GM10248 (cell line): ENCODE results near the gene SNX6.

ENCODE experiments used
- CTCF ChIA-PET: fragments of 300-600 bp; sonication (Branson Sonifier 250); formaldehyde crosslinking; extraction: SDS; loops from one replicate; lab custom pipeline; 2021; ENCODE audit warnings: antibody characterized with exemption; lab: Yijun Ruan, JAX
- POLR2A ChIA-PET: fragments of 350-650 bp; sonication (Branson Sonifier 250); formaldehyde crosslinking; extraction: SDS; loops from one replicate; lab custom pipeline; 2020; ENCODE audit warnings: antibody characterized with exemption; lab: Yijun Ruan, JAX
- DNase-seq: peaks from one replicate; pipeline ENCODE4 v3.0.0; 2012; ENCODE audit errors: extremely low spot score
- TF ChIP-seq, protein P1 (sequence below): IDR thresholded peaks from 2 replicates; pipeline ENCODE4 v1.5.1; 2012; ENCODE audit warnings: mild to moderate bottlenecking, low read depth; ENCODE audit errors: extremely low read depth, missing control alignments, control extremely low read depth

SNX6 gene

DNA sequence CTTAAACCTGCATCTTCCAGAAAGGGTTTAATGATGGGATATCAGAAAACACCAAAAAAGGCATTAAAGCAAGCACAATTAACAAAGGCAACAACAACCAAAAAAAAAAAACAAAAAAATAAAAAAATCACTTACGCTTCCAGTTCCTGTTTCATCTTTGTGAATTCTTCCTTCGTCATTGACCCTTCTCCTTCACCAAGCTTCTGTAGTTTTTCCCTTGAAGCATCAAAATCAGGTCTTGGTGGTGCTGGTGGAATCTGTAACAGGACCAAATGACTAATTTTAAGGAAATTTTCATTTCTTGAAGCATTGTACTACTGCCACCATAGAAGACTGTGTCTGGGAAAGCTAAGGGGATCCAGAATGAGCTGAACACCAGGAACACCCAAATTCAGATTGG lies 24.5 kb downstream of the SNX6 start:
- DNase-seq = no peak
- CTCF ChIA-PET = interaction anchor here (1.0 kb wide), 2 partner anchors 9 to 41 kb away, joined by 3 read pairs; no protein-coding TSS in a partner anchor
- POLR2A ChIA-PET = no interaction called here
- TF ChIP-seq, protein P1, sequence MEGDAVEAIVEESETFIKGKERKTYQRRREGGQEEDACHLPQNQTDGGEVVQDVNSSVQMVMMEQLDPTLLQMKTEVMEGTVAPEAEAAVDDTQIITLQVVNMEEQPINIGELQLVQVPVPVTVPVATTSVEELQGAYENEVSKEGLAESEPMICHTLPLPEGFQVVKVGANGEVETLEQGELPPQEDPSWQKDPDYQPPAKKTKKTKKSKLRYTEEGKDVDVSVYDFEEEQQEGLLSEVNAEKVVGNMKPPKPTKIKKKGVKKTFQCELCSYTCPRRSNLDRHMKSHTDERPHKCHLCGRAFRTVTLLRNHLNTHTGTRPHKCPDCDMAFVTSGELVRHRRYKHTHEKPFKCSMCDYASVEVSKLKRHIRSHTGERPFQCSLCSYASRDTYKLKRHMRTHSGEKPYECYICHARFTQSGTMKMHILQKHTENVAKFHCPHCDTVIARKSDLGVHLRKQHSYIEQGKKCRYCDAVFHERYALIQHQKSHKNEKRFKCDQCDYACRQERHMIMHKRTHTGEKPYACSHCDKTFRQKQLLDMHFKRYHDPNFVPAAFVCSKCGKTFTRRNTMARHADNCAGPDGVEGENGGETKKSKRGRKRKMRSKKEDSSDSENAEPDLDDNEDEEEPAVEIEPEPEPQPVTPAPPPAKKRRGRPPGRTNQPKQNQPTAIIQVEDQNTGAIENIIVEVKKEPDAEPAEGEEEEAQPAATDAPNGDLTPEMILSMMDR = no peak

DNA sequence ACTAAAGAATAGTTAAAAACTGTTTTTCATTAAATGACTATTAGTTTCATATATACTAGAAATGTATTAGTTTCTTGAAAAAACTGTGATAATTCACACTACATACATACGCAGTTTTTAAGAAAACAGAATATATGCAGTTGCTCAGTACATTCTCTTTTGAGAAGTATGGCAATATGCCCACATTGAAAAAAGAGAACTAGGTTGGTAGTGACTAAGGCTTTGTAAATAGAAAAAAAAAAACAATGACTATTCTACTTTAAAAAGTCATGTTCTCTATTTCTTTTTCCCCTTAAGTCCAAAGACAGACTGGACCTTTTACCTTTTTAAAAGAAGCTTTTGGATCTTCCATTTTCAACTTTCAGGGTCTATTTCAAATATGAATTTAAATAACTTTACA lies 25.0 kb downstream of the SNX6 start:
- DNase-seq = no peak
- TF ChIP-seq, protein P1 = no peak
- ChIA-PET POLR2A (no interaction called here), CTCF (interaction anchor here (1.0 kb wide), 2 partner anchors 8 to 42 kb away, joined by 3 read pairs; no protein-coding TSS in a partner anchor)

DNA sequence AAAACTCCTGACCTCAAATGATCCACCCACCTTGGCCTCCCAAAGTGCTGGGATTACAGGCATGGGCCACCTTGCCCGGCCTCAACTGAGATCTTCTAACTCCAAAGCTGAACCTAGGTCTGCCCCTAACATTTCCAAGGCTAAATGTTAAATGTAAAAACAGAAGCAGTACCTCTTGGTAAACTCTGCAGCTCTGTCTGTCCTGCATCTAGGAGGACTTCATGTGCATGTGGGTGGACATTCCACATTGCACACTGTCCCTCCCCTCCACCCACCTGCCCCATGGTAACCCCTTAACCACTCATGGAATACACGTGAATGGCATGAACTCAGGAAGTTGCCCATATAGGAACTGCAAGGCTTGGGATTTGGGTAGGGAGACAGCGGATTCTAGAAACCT lies 33.1 kb downstream of the SNX6 start:
- POLR2A ChIA-PET = interaction anchor here (0.6 kb wide), 1 partner anchor 157 kb away, joined by 7 read pairs; no protein-coding TSS in a partner anchor
- no peak for DNase-seq
- TF ChIP-seq, protein P1 = no peak
- CTCF ChIA-PET = interaction anchor here (1.2 kb wide), 1 partner anchor 9 kb away, joined by 3 read pairs; no protein-coding TSS in a partner anchor

DNA sequence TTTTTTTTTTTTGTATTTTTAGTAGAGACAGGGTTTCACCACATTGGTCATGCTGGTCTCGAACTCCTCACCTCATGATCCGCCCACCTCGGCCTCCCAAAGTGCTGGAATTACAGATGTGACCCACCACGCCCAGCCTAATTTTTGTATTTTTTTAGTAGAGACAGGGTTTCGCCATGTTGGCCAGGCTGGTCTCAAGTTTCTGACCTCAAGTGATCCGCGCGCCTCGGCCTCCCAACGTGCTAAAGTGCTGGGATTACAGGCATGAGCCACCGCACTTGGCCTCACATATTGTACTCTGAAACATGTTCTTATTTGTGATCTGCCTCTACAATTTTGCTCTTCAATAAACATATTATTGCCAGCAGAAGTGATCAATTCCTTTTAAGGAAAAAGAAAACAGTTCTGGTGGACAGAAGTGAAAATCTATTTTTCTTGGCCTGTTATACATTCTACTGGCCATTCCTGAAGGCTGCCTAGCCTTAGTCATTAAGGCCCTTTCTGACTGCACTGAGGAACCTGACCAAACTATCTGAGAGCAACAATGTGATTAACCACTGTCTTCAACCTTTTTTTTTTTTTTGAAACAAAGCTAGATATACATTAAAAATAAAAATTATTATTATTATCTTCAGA lies 36.1 kb downstream of the SNX6 start:
- TF ChIP-seq, protein P1 = no peak
- no peak for DNase-seq
- ChIA-PET POLR2A (interaction anchor here (0.6 kb wide), 1 partner anchor 24 kb away, joined by 4 read pairs; no protein-coding TSS in a partner anchor), CTCF (interaction anchor here (1.4 kb wide), 1 partner anchor 10 kb away, joined by 3 read pairs; no protein-coding TSS in a partner anchor)

DNA sequence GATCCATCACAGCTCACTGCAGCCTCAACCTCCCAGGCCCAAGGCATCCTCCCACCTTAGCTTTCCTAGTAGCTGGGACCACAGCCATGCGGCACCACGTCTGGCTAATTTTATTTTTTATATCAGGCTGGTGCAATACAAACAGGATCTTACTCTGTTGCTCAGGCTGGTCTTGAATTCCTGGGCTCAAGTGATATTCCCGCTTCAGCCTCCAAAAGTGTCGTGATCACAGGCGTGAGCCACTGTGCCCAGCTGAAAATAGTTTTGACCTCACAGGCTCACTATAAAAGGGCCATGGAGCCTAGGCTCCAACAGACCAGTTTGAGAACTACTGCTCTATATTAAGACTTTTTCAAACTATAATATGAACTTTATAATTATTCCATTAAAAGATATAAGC lies 37.3 kb downstream of the SNX6 start:
- TF ChIP-seq, protein P1 = no peak
- CTCF ChIA-PET = no interaction called here
- POLR2A ChIA-PET = no interaction called here
- no peak for DNase-seq

DNA sequence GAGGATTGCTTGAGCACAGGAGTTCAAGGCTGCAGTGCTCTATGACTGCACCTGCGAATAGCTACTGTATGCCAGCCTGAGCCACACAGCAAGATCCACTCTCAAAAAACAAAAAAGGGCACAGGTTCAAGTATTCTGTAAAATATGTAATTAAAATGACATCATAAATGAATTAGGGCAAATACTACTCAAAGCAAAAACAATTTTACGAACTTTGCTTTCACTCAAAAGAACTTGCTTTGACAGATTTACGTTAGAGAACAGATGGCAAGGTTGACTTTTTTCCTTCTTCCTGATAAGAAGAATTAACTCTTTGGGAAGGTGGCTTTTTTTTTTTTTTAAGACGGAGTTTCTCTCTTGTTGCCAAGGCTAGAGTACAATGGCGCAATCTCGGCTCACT lies 46.4 kb downstream of the SNX6 start:
- no peak for DNase-seq
- CTCF ChIA-PET = interaction anchor here (1.5 kb wide), 1 partner anchor 10 kb away, joined by 3 read pairs; no protein-coding TSS in a partner anchor
- POLR2A ChIA-PET = interaction anchor here (0.6 kb wide), 1 partner anchor 28 kb away, joined by 9 read pairs; no protein-coding TSS in a partner anchor
- TF ChIP-seq, protein P1 = no peak
